HG03439 (cell line): ENCODE results near the gene FBXL16.

Experiments
- ATAC-seq: cut with Tn5 transposase; IDR thresholded peaks from one replicate; pipeline ENCODE4 v1.9.1; 2021; ENCODE audit warnings: mild to moderate bottlenecking, moderate library complexity; ENCODE audit not compliant: unreplicated experiment

FBXL16 gene

DNA sequence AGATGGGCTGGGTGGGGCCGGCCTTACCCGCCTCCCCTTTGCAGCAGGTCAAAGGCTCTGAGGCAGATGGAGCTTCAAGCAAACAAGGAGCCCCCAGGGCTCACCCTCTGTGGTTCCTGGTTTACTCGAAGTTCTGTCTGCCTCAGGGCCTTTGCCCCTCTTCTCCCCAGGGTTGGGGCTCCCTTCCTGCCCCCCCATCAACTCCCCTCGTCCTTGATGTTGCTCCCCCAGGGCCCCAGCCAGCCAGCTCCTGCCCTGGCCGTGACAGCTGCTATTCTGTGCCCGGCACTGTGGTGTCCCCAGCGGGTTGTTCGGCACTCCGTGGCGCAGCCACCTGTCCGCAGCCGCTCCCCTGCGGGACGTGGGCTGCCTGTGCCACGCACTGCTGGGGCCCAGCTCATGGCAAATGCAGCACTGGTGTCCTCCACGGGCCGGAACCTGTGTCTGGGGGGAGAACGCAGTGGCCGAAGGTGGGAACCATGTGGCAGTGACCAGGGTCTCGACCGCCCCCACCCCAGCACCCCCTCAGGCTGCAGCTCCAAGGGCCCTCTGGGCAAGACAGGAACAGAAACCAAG lies 5.0 kb upstream of the FBXL16 start:
- ATAC-seq, result no peak

DNA sequence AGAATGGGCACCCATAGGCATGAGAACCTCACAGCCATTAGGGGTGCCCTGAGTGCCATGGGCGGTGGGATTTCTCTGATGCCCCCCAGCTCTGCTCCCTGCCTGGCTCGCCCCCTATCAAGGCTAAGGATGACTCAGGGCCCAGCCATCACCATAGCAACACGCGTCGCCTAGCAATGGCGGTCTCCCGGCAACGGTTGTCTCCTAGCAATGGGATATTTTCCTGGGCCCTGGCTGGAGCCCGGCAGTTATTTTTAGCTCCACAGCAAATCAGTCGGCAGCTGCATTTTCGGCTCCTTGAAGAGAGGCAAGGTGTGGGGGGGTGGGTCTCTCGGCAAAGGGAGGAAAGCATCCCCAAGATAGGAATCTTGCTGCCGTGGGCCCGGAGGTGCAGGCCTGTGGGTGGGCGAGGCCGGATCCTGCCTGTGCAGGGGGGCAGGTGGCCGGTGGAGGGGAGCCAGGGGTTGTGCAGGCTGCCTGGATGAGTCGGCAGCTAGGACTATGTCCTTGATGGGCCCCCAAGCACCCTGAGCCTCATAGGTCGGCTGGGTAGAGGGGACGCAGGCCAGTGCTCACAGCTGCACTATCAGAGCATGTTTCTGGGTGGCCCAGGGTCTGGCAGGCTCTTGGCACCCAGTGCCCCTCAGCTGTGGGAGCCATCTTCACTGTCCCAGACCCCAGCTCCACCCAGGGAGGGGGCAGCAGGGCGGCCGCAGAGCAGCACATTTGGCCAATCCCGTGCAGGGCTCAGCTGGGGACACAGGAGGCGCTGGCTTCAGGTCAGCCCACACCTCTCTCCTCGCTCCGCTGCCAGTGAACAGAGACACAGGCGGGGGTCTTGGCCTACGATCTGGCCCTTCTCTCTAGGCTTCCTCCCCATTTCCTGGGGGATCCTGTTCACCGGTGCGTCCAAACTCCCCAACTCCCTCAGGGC lies 4.2 kb upstream of the FBXL16 start:
- no peak for ATAC-seq

GRCh38 chr16:708959-709358 lies 3.4 kb upstream of the FBXL16 start:
- ATAC-seq, result no peak

DNA sequence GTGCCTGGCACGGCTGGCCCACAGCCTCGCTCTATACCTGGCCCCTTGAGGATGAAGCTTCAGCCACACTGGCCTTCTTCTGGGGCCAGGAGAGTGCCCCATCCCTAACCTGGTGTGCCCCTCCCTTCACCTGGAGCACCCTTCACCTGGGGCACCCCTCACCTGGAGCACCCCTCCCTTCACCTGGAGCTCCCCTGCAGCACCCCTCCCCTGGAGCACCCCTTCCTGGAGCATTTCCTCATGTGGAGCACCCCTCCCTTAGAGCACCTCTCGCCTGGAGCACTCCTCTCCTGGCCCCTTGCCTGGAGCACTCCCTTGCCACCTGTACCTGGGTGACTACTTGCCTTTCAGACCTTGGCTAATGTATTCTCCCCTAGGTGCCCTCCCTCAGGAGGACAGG lies 2.4 kb upstream of the FBXL16 start:
- no peak for ATAC-seq

DNA sequence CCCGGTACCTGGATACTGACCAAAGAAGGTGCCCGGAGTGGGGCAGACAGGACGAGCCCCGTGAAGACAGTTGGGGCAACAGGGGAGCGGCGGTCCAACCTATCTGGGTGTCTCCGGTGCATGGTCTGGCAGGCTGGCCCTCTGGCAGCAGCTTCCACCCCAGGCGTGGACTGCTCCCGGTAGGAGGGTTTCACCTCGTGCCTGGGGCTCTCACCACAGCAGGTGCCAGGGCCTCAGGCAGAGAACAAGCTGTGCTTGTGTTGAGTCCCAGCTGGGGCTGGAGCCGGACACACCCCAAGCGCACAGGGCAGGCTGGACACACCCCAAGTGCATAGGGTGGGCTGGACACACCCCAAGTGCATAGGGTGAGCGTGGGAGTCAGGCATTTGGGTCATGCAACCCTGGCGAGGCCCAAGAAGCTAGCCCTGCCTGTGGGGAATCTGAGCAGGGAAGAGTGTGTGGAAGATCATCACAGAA lies 1.5 kb upstream of the FBXL16 start:
- no peak for ATAC-seq

GRCh38 chr16:706189-707061 lies 824 bp upstream of the FBXL16 start:
- no peak for ATAC-seq

DNA sequence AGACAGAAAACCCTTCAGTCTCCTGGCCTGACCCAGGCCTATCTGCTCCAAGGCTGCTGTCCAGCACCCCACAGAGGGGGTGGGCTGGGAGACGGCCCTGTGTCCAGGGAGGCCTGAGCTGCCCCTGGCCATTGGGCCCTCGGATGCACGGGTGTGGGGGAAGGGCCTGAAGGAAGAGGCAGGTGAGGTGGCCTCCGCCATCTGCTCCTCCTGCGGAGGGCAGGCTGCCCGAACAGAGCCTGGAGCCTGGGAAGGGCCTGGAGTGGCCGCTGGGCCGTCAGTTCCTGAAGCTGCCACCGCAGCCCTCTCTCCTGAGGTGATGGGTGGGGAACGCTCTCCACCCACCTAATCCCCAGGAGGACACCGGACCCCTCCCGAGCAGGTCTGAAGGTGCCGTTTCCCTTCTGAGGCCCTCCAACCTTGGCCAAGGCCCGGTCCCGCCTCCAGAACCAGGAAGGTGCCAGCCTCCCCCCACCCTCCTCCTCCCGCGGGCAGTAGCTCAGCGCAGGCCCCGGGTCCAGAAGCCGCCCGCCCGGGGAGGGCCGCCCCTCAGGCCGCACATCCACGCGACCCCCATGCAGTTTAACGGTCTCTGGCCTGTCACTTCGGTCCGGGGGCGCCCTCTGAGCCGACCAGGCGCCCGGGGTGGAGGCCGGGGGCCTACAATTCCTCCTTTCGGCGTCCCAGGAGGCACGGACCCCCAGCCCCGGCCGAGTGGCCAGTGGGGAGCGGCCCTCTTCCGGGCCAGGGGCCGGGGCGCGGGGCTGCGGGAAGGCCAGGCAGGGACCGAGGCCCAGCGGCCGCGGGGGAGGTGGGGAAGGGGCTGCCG lies 835 bp downstream of the FBXL16 start:
- no peak for ATAC-seq

DNA sequence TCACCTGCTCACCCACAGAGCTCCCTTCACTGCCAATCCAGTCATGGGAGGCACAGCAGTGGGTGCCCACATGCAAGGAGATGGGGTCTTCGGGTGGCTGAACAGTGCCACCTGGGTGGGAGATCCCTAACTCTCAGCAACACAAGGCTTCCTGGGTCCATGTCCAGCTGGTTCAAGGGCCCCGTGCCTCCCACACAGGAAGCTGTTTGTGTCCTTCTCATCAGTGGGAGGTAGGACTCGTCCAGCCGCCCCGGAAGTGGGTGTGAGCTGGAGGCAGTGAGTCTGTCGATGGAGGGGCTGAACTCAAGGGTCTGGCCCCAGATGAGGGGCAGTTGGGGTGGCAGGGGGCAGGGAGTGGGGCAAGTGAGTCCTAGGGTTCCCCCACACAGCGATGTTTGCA lies 1.6 kb downstream of the FBXL16 start:
- no peak for ATAC-seq

- ATAC-seq, result no peak
These were observed 2.2 kb downstream of the FBXL16 start for GRCh38 chr16:703406-703805.

- ATAC-seq, result no peak
These were observed 3.3 kb downstream of the FBXL16 start for GRCh38 chr16:702341-702740.

DNA sequence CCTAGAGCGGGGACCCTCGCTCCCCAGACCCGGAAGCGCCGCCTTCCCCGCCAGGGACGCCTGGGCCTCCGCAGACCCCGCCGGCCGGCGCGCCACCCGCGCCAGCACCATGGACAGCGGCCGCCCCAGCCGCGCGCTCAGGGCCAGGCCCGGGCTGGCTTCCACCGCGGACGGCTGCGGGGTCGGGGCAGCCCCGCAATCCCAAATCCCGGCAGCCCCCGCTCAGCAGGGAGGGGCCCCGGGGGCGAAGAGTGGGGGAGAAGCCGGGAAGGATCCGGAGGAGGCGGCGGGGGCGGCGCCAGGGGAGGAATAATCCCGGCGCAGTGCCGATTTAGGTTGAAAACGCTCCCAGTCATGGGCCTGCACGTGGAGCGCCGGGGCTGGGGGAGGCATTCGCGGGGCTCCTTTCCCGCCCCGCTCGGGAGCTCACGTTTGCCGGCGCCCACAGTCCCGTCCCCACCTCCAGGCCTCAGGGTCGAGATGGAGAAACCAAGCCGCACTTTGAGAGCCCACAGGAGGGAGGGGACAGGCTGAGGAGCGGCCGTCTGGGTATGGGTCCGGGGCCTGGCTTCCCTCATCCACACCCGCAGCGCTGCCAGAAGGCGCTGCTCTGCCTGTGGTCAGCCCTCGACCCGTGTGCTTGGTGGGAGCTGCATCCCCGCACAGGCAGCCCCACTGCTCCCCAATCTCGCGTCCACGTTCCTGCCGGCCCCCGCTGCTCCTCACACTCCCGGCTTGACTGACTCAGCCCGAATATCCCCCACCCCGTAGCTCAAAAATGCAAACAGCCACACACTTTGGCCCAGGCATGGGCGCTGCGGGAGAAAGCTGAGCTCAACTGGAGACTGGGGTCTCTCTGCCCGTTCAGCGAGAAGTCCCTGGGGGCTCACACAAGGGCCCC lies 4.7 kb downstream of the FBXL16 start:
- ATAC-seq, result no peak

DNA sequence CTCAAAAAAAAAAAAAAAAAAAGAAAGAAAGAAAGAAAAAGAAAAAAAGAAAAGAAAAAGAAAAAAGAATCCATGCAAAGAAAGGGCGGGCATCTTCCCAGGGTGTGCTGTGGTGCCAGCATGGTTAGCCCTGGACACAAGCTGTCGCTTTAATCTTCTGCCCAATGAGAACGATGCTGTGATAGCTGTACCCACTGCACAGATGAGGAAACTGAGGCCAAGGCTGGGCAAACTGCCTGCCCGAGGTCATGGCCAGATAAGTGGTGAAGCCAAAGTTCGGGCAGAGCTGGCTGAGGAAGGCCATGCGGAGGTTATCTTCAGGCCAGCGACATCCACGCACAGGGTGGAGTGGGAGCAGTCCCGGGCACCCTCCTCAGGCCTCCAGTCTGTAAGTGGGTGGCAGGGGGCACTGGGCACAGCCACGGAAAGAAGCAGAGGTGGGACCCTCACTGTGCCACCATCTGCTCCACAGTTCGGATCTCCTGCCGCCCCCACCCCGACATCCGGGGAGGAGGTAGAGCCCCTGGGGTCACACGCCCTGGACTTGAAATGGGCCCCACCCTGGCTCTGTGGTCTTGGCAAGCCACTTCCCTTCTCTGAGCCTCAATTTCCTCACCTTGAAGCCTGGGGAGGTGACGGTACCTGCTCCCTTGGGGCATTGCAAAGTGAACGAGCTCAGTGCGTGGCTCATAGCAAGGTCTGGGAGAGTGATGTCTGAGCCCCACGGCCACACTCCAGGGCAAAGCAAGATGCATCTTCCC lies 6.5 kb downstream of the FBXL16 start:
- ATAC-seq, result no peak

DNA sequence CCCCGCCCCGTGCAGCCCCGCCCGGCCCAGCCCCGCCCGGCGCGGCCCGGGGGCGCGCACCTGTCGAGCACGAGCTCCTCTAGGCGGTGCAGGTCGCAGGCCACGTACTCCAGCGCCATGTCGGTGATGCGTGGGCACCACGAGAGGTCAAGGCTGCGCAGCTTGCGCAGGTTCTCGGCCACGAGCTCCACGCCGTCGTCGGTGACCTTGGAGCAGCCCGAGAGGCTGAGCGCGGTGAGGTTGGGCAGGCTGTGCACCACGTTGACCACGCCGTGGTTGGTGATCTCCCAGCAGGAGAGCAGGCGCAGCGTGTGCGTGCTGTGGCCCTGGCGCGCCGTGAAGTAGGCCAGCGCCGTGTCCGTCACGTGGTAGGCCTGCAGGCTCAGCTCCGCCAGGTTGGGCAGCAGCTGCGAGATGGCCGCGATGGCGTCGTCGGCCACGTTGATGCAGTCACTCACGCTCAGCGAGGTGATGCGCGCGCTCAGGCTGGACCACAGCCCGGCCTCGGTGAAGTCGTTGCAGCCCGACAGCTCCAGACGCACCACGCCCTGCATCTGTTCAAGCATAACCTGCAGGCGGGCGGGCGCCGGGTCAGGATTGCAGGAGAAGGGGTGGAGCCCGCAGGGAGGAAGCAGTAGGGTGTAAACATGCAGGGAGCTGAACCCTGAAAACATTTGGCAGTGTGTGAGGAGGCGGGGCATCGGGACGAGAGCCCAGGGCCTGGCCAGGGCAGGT lies 10.1 kb downstream of the FBXL16 start:
- ATAC-seq, result no peak

DNA sequence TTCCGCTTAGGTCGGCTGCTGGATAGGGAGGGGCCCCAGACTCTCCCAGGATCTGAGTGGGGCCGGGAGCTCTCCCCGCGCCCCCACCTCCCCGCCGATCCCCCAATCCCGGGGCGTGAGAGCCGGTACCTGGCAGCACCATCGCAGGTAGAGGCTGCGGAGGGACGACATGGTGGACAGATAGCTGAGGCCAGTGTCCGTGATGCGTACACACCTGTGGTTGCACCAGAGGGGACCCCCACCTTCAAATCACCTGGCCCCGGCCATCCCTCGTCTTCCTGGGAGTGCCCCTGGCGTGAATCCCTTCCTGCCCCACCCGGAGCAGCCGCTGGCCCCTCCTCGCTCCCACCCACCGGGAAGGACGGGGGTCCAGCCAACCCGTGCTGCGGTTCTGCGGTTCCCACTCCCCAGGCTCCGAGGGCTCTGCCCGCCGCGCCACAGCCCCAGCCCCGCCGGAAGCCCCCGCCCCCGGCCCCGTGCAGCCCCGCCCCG lies 10.7 kb downstream of the FBXL16 start:
- no peak for ATAC-seq

DNA sequence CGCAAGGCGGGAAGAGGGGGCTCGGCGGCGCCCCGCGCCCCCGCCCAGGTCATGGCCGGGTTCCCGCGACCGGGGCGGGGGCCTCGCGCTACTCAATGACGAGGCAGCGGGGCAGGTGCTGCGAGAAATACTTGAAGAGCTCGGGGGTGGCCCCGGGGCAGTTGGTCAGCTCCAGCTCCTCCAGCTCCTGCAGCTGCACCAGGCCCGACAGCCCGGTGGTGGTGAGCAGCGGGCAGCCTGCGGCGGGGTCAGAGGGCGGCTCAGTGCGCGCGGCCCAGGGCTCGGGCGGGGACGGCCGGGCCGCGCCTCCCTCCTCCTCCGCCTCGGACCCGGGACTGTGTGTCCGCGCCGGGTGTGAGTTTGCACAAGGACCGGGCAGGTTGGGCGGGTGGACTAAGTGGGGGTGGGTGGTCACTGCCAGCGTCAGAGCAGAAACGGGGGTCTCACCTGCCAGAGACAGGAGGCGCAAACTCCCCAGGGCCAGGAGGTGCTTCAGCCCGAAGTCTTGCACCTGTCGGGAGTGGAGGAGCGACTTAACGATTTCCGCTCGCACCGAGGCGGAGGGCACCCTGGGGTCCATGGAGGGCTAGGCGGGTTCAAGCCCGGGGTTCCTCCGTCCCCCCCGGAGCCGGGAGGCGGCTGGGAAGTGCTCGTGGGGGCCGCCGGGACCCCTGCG lies 11.3 kb downstream of the FBXL16 start:
- ATAC-seq, result no peak

DNA sequence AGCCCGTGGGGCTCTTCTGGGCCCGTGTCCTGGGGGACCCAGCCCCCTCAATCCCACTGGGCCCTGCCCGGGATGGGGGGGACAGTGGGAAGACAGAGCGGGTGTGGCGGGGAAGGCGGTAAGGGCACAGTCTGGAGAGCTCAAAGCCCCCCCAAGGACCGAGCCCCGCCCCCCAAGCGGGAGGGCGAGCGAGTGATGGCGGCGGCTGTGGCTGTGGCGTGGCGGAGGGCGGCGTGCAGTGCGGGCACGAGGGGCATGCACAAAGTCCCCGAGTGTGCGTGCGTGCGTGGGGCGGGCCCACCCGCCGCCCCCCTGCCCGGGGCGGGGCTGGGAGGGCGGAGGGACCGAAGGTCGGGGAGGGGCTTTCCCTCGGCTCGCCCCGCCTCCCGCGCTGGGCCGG lies 11.8 kb downstream of the FBXL16 start:
- ATAC-seq, result no peak

DNA sequence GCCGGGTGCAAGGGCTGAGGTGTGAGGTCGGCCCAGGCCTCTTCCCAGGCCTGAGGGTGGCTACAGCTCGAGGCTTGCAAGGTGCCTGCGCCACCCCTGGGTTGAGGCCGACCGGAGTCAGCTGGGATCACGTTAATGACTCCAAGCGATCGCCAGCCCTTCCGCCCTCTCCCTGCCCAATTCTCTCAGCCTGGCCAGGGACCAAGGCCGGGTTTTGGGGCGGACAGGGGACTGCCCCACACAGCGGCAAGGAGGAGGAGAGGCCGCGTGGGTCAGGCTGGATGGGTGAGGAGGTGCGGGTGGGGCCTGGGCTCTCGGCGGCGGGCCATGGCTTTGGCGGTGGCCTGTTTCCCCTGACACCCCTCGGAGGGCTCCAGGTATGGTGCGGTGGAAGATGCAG lies 12.2 kb downstream of the FBXL16 start:
- no peak for ATAC-seq
